NB4 (cell line): Measurements from ENCODE around the gene PDZRN4.

ENCODE experiments used
- CTCF ChIP-seq: IDR thresholded peaks from one replicate; pipeline ENCODE4 v1.5.1; 2012; ENCODE audit warnings: low read depth, low read length
- MAX ChIP-seq: IDR thresholded peaks from 2 replicates; pipeline ENCODE4 v1.6.1; 2011; ENCODE audit warnings: low read depth, low read length
- POLR2A ChIP-seq: IDR thresholded peaks from 2 replicates; pipeline ENCODE4 v1.6.1; 2011; ENCODE audit warnings: mild to moderate bottlenecking; ENCODE audit not compliant: insufficient read length; ENCODE audit errors: extremely low read depth

GRCh38 chr12:41220931-41221330 lies 32.8 kb downstream of the PDZRN4 start:
- no peak for TF ChIP-seq CTCF
- TF ChIP-seq POLR2A = no peak
- no peak for TF ChIP-seq MAX
